Smooth muscle cell (in vitro differentiated cells): ENCODE data around the gene UQCR11. TPM values are rescaled to one million over a fixed set of nuclear protein-coding genes. Genes with fewer than 3 reads are reported as not detected.

ENCODE experiments used
- DNase-seq: peaks from one replicate; lab custom pipeline; 2025; ENCODE audit not compliant: unreplicated experiment; lab: John Stamatoyannopoulos, UW
- H2AFZ ChIP-seq: fragments of 200-600 bp; sonication (generic); 2 replicates; pipeline ENCODE4 v1.6.0; 2016; ENCODE audit warnings: antibody characterized with exemption, low read depth, mild to moderate bottlenecking
- H3F3A ChIP-seq: fragments of 200-600 bp; sonication (generic); 2 replicates; pipeline ENCODE4 v1.6.0; 2017; ENCODE audit warnings: antibody characterized with exemption, low read depth
- H3K27ac ChIP-seq: fragments of 200-600 bp; sonication (generic); 2 replicates; pipeline ENCODE4 v1.5.1; 2016; ENCODE audit warnings: low read depth, mild to moderate bottlenecking
- H3K27me3 ChIP-seq: fragments of 200-600 bp; sonication (generic); 2 replicates; pipeline ENCODE4 v1.6.1; 2016; ENCODE audit warnings: low read depth, mild to moderate bottlenecking
- H3K36me3 ChIP-seq: fragments of 200-600 bp; sonication (generic); 2 replicates; pipeline ENCODE4 v1.5.1; 2016; ENCODE audit warnings: low read depth
- H3K4me1 ChIP-seq: fragments of 200-600 bp; sonication (generic); 2 replicates; pipeline ENCODE4 v1.5.1; 2016; ENCODE audit warnings: low read depth
- H3K4me2 ChIP-seq: fragments of 200-600 bp; sonication (generic); 2 replicates; pipeline ENCODE4 v1.6.0; 2016; ENCODE audit warnings: mild to moderate bottlenecking
- H3K4me3 ChIP-seq: fragments of 200-600 bp; sonication (generic); 2 replicates; pipeline ENCODE4 v1.5.1; 2016; ENCODE audit warnings: mild to moderate bottlenecking
- H3K79me2 ChIP-seq: fragments of 200-600 bp; sonication (generic); 2 replicates; pipeline ENCODE4 v1.6.0; 2016; ENCODE audit warnings: low read depth, mild to moderate bottlenecking
- H3K9ac ChIP-seq: fragments of 200-600 bp; sonication (generic); 2 replicates; pipeline ENCODE4 v1.6.0; 2016; ENCODE audit warnings: low read depth
- H3K9me3 ChIP-seq: fragments of 200-600 bp; sonication (generic); replicated peaks from 2 replicates; pipeline ENCODE4 v1.5.1; 2016; ENCODE audit warnings: low read depth
- H4K20me1 ChIP-seq: fragments of 200-600 bp; sonication (generic); 2 replicates; pipeline ENCODE4 v1.6.0; 2016; ENCODE audit warnings: low read depth
- CTCF ChIP-seq: fragments of 200-600 bp; sonication (generic); IDR thresholded peaks from 2 replicates; pipeline ENCODE4 v1.5.1; 2017; ENCODE audit warnings: borderline replicate concordance, mild to moderate bottlenecking, antibody characterized with exemption; ENCODE audit not compliant: insufficient read depth, poor library complexity, severe bottlenecking
- WGBS: methylation state at CpG from one replicate; pipeline ENCODE4 v1.1.7; 2016; ENCODE audit warnings: low lambda C conversion rate; 5-methylcytosine and 5-hydroxymethylcytosine counted together
- polyA plus RNA-seq: library from polyadenylated mRNA; unstranded; fragments of >200 nt; fragmentation: Nextera tagmentation; extraction: Ambion mirVana; gene quantifications from 2 replicates; pipeline ENCODE4 v1.2.1, GENCODE V29; 2016
- total RNA-seq: library from RNA; depleted of rRNA; stranded (reverse); fragments of >200 nt; gene quantifications from 2 replicates; pipeline ENCODE4 v1.2.3, GENCODE V29; 2014

The UQCR11 gene
- total and polyA plus RNA-seq, 2 experiments from 2014 or later = 32.3 to 592 TPM

GRCh38 chr19:1647501-1648458, 42.5 kb upstream of the UQCR11 start:
- Histone ChIP-seq H3F3A (no peaks in the 10 kb centered on the region), H3K79me2 (peaks cover 53% of the 10 kb centered on the region), H3K36me3 (no peaks in the 10 kb centered on the region), H3K4me3 (no peak overlapping the region), H3K4me1 (peaks cover 6% of the 10 kb centered on the region), H2AFZ (no peak overlapping the region), H3K9ac (no peak overlapping the region), H3K27me3 (no peaks in the 10 kb centered on the region), H3K27ac (no peak overlapping the region), H3K4me2 (no peak overlapping the region), H4K20me1 (peaks cover 87% of the 10 kb centered on the region), H3K9me3 (no peaks in the 10 kb centered on the region)
- TF ChIP-seq CTCF = no peak
- no peak for DNase-seq
- 96% methylated on average over 39 of the region's 41 CpGs for WGBS

- H3F3A ChIP-seq = no peaks in the 10 kb centered on the region
- peaks cover 90% of the 10 kb centered on the region for H4K20me1 ChIP-seq
- no peak overlapping the region for H3K4me3 ChIP-seq
- H3K27me3 ChIP-seq = no peaks in the 10 kb centered on the region
- H3K36me3 ChIP-seq = no peaks in the 10 kb centered on the region
- 94% methylated on average over 29 of the region's 29 CpGs for WGBS
- H3K79me2 ChIP-seq = peaks cover 57% of the 10 kb centered on the region
- H3K4me1 ChIP-seq = peaks cover 6% of the 10 kb centered on the region
- no peaks in the 10 kb centered on the region for H3K9me3 ChIP-seq
- DNase-seq = no peak
- no peak overlapping the region for H2AFZ ChIP-seq
- no peak overlapping the region for H3K4me2 ChIP-seq
- no peak overlapping the region for H3K9ac ChIP-seq
- TF ChIP-seq CTCF = no peak
- no peak overlapping the region for H3K27ac ChIP-seq
These were observed 41.6 kb upstream of the UQCR11 start for GRCh38 chr19:1646659-1647453.

GRCh38 chr19:1646149-1646548, 40.9 kb upstream of the UQCR11 start:
- Histone ChIP-seq H3K27ac (no peak overlapping the region), H4K20me1 (peaks cover 94% of the 10 kb centered on the region), H3K27me3 (no peaks in the 10 kb centered on the region), H3K4me3 (no peak overlapping the region), H3K4me2 (no peak overlapping the region), H3F3A (no peaks in the 10 kb centered on the region), H3K79me2 (peaks cover 50% of the 10 kb centered on the region), H3K9me3 (no peaks in the 10 kb centered on the region), H3K36me3 (no peaks in the 10 kb centered on the region), H3K9ac (no peak overlapping the region), H2AFZ (no peak overlapping the region), H3K4me1 (peaks cover 6% of the 10 kb centered on the region)
- TF ChIP-seq CTCF = no peak
- no peak for DNase-seq
- 98% methylated on average over 19 of the region's 24 CpGs for whole genome bisulfite sequencing
